RWPE2 (cell line): ENCODE measurements around the gene RELCH.

Experiments
- ATAC-seq: fragments of 200-7000 bp; cut with Tn5 transposase; 3 replicates; pipeline ENCODE4 v1.9.1; 2021; ENCODE audit warnings: low read depth
- DNase-seq: peaks from one replicate; pipeline ENCODE4 v3.0.0-alpha.2; 2020; ENCODE audit warnings: low spot score
- H3K27ac ChIP-seq: fragments of 450-650 bp; 2 replicates; pipeline ENCODE4 v1.5.1; 2017; ENCODE audit warnings: mild to moderate bottlenecking; ENCODE audit not compliant: poor library complexity, severe bottlenecking
- H3K27me3 ChIP-seq: fragments of 250-450 bp; sonication (Bioruptor Pico); 2 replicates; pipeline ENCODE4 v1.5.1; 2021; ENCODE audit warnings: mild to moderate bottlenecking, moderate library complexity; ENCODE audit not compliant: insufficient read depth, poor library complexity, severe bottlenecking
- H3K36me3 ChIP-seq: fragments of 250-450 bp; sonication (Bioruptor Pico); 2 replicates; pipeline ENCODE4 v1.5.1; 2020; ENCODE audit warnings: low read depth, mild to moderate bottlenecking, moderate library complexity
- H3K4me1 ChIP-seq: fragments of 250-450 bp; sonication (Bioruptor Pico); 2 replicates; pipeline ENCODE4 v1.5.1; 2021; ENCODE audit warnings: mild to moderate bottlenecking, moderate library complexity; ENCODE audit not compliant: insufficient read depth, poor library complexity, severe bottlenecking
- H3K4me3 ChIP-seq: fragments of 250-450 bp; sonication (Bioruptor Pico); 2 replicates; pipeline ENCODE4 v1.5.1; 2021; ENCODE audit warnings: mild to moderate bottlenecking, moderate library complexity; ENCODE audit not compliant: severe bottlenecking
- H3K9me3 ChIP-seq: fragments of 250-450 bp; sonication (Bioruptor Pico); 2 replicates; pipeline ENCODE4 v1.5.1; 2021; ENCODE audit warnings: mild to moderate bottlenecking, moderate library complexity; ENCODE audit not compliant: severe bottlenecking
- CTCF ChIP-seq: fragments of 450-650 bp; IDR thresholded peaks from one replicate; pipeline ENCODE4 v1.5.1; 2017; ENCODE audit warnings: mild to moderate bottlenecking, moderate library complexity; ENCODE audit not compliant: poor library complexity, severe bottlenecking

RELCH gene

GRCh38 chr18:62285281-62285680, 98.2 kb downstream of the RELCH start:
- no peaks in the 10 kb centered on the region for H3K9me3 ChIP-seq
- DNase-seq: no peak
- no peaks in the 10 kb centered on the region for H3K27me3 ChIP-seq
- H3K4me3 ChIP-seq: no peak overlapping the region
- ATAC-seq: no peak
- H3K36me3 ChIP-seq: peaks cover 26% of the 10 kb centered on the region
- H3K27ac ChIP-seq: no peak overlapping the region
- peaks cover 30% of the 10 kb centered on the region for H3K4me1 ChIP-seq
- no peak for TF ChIP-seq CTCF

- H3K4me3 ChIP-seq: no peak overlapping the region
- no peak for TF ChIP-seq CTCF
- no peaks in the 10 kb centered on the region for H3K27me3 ChIP-seq
- DNase-seq (no peak), ATAC-seq (no peak)
- H3K9me3 ChIP-seq: no peaks in the 10 kb centered on the region
- no peak overlapping the region for H3K27ac ChIP-seq
- peaks cover 22% of the 10 kb centered on the region for H3K36me3 ChIP-seq
- peaks cover 5% of the 10 kb centered on the region for H3K4me1 ChIP-seq
These were observed 101.0 kb downstream of the RELCH start for GRCh38 chr18:62287781-62288664.

GRCh38 chr18:62288665-62289008, 101.6 kb downstream of the RELCH start:
- no peak overlapping the region for H3K27ac ChIP-seq
- no peak for ATAC-seq
- TF ChIP-seq CTCF: no peak

GRCh38 chr18:62289047-62289446, 102.0 kb downstream of the RELCH start:
- no peak for TF ChIP-seq CTCF
- no peak for DNase-seq
- peaks cover 22% of the 10 kb centered on the region for H3K36me3 ChIP-seq
- no peak overlapping the region for H3K27ac ChIP-seq
- peaks cover 5% of the 10 kb centered on the region for H3K4me1 ChIP-seq
- no peaks in the 10 kb centered on the region for H3K27me3 ChIP-seq
- ATAC-seq: peak; percentile 55; the same call in 1 of the 3 replicates
- H3K4me3 ChIP-seq: no peak overlapping the region
- no peaks in the 10 kb centered on the region for H3K9me3 ChIP-seq

More at GRCh38 chr18:62288665-62289008, 101.6 kb downstream of the RELCH start:
- Histone ChIP-seq H3K27me3 (no peaks in the 10 kb centered on the region), H3K4me3 (no peak overlapping the region), H3K36me3 (peaks cover 19% of the 10 kb centered on the region), H3K9me3 (no peaks in the 10 kb centered on the region), H3K4me1 (peaks cover 5% of the 10 kb centered on the region)
- DNase-seq: no peak

GRCh38 chr18:62294073-62294472, 107.0 kb downstream of the RELCH start:
- peaks cover 16% of the 10 kb centered on the region for H3K36me3 ChIP-seq
- no peaks in the 10 kb centered on the region for H3K9me3 ChIP-seq
- no peak for ATAC-seq
- H3K27me3 ChIP-seq: no peaks in the 10 kb centered on the region
- H3K4me1 ChIP-seq: no peaks in the 10 kb centered on the region
- TF ChIP-seq CTCF: no peak
- no peak overlapping the region for H3K4me3 ChIP-seq
- no peak overlapping the region for H3K27ac ChIP-seq
- no peak for DNase-seq
